Measurements from ENCODE around the gene CTXND1.

DNA sequence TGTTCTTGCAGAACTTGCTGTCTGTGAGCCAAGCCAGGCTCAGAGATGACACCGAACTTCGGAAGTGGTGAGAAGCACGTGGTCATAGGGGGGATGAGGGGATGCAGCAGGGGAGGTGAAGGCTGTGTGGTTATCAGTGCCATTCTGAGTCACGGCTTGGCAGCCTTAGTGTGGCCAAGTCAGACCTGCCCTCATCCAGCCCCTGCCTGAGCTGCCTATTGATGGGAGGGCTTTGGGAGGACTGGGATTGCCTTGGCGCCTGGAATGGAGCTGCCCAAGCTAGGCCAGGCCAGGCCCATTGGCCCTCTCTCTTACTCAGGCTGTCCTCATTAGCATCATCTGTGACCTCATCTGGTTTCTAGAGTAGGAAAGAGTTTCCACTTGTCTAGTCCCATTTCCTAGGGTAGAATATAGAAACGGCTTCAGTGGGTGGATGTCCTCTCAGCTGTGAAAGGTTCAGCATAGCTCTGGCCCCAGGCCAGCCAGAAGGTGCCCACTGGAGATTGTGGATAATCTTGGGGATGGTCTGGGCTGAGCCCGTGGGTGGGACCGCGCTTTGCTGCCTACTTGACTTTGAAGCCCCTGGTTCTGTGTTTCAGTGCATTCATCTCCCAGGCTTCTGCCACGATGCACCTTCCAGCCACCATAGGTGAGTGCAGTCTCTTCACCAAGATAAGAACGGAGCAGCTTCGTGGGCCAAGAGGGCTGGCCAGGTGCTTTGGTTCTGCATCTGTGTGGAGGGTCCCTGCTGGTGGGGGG lies 92.0 kb downstream of the CTXND1 start:
- TF ChIP-seq POLR2AphosphoS5 (IDR thresholded peaks at IDR 0.05; ENCODE audit: borderline replicate concordance, low read depth, low read length): no peak
- no peak for TF ChIP-seq EZH2 (IDR thresholded peaks at IDR 0.05)
- TF ChIP-seq FOXP2 (optimal IDR thresholded peaks at IDR 0.05; ENCODE audit: control extremely low read depth, extremely low read length, insufficient read depth): no peak

Data from SK-N-MC (cell line).